GM21723 (cell line): ENCODE results near the gene ADAMTS9.

Source experiments
- ATAC-seq: cut with Tn5 transposase; IDR thresholded peaks from one replicate; pipeline ENCODE4 v1.9.1; 2021; ENCODE audit warnings: mild to moderate bottlenecking, moderate library complexity; ENCODE audit not compliant: unreplicated experiment

Gene ADAMTS9

DNA sequence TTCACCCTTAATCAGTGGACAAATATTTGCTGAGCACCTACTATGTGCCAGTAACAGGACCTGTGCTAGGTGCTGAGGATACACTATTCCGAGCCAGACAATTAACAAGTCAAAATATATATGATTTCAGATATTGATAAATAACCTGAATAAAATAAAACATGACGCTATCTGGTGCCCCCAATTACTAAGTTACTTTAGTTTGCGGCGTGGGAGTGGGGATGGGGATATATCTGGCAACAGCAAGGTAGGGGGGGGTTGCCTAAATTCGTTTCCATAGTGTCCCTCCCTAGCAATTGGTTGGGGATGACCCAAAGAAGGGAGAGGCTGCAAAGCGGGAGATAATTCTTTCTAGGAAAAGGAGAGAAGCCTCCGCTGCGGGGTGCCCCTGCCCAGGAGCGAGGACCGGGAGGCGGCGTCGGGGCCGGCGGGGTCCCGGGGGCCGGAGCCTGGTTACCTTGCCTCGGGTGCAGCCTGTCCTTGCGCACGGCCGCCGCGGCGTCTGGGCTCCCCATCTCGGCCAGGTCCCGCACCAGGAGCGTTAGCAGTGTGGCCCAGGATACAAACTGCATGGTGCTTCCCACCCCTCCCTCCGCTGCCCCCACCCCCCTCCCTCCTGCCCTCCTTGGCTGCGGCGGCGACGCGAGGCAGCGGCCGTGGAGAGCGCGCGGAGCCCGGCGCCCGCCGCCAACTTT is 567 bp downstream of the ADAMTS9 start:
- no peak for ATAC-seq

DNA sequence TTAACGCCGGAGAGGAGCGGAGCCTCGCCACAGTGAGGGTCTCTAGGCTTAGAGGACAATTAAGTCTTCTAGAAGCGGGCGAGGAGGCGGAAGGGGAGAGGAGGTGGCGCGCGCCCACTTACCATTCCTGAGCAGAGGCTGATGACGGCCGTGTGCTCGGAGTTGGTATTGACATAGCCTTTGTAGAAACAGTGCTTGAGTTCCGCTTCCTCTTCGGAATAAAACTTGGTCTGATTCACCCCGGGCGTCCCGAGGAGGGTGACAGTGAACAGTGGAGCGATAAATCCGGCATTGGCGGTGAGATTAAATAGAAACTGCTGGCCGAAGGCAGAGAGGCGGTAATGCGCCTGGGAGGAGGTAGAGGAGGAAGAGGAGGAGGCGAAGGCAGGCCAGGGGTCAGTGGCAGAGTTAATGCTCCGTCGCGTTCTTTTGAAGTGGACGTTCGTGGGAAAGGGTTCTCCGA is 1.3 kb downstream of the ADAMTS9 start:
- no peak for ATAC-seq

DNA sequence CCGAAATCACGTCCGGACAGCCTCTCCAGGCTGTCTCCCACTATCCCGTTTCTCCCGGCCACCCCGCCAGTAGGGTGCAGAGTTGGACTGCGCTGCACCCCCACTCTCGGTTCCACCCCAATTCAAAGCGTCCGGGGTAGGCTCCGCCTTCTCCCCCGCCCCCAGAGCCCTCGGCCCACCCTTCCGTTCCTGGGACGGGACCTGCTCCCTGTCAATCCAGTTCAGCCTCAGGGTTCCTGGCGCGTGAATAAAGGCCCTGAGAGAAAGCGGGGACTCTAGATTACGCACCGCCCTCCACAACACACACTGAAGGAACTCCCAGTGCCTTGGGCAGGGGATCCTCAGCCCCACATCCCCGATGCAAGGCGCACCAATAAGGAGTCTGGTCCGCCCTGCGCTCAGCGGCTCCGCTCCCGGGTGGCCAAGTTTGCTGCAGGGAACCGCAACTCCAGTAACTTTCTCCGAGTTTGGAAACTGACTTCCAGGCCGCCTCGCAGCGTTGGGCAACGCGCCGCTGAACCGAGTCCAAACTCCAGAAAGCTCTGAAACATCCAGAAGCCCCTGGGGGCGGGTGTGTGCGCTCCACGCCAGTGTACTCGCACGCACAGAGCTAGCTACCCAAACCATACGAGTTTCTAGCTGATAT is 1.9 kb downstream of the ADAMTS9 start:
- ATAC-seq = no peak

DNA sequence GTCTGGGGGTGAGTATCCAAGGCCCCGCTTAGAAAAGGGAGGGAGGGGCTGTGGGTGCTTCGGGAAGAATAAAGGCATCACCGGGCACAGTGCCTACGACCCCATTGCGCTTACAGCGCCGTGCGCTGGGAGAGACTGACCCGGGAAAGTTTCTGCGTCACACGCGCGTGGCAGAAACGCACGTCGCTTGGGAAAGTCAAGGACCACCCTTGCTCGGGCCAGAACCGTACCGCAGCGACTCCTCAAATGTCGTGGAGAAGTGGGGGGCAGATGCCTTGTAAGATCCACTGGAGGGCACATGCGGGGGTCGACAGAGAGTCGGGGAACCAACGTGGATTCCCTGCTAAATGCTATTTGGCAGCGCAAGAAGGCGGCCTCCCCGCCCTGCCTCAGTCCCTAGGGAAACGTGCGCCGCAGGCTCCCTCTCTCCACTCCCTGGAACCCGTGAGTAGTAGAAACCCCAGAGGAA is 2.4 kb downstream of the ADAMTS9 start:
- no peak for ATAC-seq

DNA sequence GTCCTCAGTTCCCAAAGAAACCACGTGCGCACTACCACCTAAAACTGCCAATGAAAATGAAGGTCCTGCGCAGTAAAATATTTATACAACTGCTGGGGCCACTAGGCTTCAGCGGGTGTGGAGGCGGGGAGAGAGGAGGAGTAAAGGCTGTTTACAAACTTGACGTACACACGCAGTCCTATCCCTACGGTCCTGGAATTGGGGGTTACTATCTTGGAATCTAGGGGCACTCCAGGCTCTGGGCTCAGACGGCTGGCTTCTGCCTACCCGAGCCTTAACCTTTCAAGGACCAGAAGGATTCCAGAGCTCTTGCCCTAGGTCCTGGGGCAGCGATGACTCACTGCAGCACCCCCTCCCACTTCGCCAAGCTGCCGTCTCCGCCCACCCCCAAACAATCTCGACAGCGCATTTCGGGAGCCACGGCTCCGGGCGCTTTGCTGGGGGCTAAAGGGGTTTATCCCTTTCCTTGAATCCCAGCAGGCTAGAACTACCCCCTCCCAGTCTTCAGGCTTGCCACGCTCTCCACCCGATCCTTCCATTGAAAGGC is 3.0 kb downstream of the ADAMTS9 start:
- no peak for ATAC-seq

DNA sequence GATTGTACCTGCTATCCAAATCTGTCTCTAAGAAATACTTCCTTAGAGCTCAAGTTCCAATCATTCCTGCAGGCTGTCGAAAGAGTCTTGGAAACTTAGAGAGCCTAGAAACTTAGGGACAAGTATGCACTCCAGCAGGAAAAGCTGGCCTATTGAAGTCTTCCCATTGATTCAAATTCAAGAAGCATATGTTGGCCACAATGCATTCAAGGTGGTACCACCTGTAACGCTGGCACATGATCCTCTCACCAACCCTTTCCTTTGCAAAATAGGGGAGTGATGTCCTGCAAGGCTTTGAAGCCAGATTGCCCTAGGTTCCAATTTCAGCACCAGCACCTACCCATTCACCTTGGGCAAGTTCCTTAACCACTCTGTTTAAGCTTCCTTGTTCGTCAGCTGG is 6.0 kb downstream of the ADAMTS9 start:
- ATAC-seq = no peak

DNA sequence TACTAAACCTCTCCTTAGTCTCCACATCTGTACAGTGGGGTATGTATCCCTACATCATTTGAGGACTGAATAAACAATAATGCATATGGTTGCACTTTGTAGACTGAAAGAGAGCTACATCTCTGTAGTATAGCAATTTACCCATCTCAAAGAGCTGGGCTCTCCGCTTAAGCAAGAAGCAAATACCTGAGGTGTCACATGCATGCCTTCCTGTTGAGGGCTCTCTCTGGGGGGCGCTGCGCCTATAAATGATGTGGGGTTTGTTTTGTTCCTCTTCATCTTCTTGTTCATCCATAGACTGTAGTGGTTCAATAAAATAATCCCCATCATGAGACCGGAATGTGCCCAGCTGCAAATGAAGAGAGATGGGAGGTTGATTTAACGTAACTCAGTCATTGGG is 6.8 kb downstream of the ADAMTS9 start:
- no peak for ATAC-seq

DNA sequence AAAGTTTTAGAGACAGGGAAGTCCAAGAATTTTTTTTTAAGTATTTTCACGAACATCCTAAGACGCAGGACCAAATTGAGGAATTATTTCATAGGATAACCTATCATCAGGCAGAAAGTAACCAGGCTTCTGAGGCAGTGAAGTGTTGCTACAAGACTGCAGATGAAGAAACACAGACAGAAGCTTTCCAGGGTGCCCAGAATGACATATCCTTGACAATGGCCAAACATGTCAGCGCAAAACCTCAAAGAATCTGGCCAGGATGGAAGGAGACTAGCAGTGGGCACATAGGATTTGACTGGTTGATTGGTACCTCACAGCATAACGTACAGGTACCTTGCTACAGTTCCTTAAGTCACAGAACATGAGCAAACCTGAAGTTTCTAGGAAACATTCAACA is 7.5 kb downstream of the ADAMTS9 start:
- no peak for ATAC-seq

DNA sequence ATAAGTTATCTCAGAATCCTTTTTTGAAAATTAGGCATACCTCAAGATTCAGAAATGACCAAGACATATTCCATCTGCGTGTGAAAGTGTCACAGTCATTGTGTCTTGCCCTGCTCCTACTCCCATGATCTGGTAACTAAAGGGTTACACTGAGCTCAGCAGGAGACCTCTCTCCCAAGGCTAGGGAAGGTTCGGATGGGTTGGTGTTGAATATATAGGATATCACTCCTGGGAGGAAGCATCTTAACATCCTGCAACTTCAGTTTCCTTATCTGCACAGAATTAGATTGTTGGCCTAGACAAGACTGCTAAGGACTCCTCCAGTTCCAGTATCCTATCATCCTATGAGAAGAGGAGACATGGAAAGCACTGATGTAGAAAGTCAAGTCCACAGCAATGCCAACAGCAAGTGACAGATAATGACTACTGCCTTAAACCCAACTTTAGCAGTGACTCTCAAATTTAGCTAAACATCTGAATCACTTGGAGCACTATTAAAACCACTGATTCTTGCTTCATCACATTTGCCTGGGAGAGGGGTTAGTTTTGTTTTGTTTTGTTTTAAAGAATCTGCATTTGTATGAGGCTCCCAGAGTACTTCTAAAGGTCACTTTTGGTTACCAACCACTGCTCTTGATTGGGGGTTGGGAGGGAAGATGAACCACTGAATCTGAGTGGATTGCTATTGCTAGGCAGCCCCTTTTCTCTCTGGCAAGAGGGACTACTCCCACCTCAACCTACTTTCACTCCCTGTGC is 9.7 kb downstream of the ADAMTS9 start:
- ATAC-seq = no peak

DNA sequence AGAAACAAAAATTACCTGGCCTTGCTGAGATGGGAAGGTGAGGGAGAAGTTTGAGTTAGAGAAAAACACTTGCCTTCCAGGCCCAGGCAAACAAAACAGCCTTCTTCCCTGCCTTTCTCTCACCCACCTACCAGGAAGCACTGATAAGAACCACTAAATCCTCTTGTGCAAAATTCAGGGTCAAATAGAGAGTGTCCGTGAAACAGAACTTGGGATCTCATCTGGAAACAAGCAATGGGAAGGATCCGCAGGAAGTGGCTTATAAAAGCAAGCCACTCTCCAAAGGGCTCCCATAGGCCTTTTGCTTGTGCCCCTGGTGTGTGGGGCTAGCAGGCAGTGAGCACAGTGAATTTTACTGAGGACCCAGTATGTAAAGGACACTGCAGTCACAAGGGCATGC is 11.0 kb downstream of the ADAMTS9 start:
- ATAC-seq = no peak

DNA sequence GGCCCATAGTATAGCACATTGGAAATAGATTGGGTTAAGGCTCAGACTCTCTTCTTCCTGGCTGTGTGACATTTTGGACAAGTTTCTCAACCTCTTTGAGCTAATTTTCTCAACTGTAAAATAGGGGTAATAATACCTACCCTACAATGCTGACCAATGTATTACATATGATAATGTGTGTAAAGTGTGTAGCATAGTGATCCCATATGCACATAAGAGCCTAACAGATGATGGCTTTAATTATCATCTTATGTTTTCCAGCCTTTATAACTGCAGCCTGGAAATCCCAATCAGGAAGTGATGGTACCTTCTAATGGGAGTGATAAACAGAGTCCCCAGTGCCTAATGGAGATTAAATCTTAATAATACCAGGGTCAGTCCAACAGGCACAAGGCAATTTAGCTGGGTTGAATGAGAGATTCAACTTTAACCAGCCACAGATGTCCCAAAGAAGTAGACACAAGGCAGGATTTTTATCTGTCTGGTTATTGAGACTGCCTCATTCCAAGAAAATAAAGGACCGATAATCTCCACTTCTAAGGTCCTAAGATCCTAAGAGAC is 12.0 kb downstream of the ADAMTS9 start:
- ATAC-seq = no peak

DNA sequence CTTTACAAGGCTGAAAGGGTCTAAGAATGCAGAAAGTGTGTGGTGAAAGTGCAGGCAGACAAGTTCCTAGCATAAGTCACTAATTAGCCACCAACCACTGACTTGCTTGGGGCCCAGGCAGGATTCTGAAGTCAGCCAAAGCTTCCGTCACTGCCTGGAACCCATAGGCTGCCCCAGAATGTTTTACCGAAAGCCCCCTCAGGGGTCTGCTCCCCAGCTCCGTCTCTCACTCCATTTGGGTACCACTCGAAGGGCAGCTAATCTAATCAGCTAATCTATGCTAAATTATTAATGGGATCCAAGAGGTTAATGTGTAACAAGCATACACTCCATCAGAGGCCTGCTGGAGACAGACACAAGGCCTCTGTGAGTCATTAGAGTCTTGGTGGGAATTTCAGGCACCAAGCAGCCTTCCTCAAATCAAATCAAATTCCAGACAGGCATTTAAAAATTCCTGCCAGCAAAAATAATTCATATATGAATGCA is 13.2 kb downstream of the ADAMTS9 start:
- ATAC-seq = no peak

DNA sequence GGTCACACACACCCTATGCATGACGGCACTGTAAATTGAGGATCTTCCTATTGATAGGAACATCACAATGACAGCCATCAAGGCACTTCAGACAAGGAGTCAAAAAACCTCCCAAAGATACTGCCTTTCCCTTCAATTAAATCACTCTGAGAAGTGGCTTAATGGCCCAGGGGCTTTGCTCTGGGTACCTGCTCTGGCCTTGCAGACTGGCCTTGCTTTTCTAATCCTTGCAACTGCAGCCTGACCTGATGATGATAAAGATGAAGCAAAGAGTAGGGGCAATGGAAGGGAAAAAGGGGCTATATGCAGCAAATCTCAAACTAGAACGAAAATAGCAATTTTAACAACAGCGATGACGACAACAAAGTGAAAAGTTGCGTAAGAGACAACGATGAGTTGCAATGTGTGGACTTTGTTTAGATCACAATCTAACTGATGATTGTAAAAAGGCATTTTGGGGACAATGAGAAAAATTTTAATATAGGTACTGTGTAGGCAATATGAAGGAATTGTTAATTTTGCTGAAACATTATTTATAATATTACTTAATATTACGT is 14.6 kb downstream of the ADAMTS9 start:
- ATAC-seq = no peak

DNA sequence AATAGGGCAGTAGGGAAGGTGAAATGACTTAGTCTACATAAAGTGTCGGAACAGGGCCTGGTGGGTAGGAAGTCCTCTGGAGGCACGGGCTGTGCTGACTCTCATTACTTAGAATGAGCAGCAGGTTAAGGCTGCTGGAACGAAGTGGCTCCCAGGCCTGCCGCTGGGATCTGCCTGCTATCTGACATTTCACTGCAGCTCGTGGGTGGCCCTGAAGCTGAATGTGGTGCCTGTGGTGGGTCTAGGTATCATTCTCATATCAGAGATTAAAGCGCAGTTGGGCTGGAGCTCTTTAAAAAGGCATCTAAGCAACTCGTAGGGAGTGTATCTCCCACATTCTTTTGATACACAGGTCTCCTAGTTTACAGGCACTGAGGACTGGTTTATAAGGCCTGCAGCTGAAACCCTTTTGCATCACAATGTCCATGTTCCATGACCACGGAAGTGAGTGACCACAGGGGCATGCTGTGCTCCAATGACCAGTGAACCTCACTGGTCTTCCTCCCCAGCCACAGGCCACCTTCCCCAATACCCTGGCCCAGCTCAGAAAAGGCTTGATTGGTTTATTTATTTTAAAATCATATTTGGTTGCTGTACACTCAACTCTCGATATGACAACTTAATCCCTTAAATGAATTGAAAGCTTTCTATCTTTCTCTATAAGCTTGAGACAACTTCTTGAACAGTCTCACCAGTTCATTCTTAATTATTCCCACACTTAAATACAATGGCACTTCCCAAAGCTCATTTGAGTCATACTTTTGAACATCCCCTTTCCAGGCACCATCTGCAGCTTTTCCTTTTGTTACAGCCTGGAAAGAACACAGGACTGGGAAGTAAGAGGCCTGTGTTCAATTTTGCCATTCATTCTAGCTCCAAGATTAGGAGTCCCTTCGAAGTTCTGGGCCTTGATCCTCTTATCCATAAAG is 19.0 kb downstream of the ADAMTS9 start:
- ATAC-seq = no peak

DNA sequence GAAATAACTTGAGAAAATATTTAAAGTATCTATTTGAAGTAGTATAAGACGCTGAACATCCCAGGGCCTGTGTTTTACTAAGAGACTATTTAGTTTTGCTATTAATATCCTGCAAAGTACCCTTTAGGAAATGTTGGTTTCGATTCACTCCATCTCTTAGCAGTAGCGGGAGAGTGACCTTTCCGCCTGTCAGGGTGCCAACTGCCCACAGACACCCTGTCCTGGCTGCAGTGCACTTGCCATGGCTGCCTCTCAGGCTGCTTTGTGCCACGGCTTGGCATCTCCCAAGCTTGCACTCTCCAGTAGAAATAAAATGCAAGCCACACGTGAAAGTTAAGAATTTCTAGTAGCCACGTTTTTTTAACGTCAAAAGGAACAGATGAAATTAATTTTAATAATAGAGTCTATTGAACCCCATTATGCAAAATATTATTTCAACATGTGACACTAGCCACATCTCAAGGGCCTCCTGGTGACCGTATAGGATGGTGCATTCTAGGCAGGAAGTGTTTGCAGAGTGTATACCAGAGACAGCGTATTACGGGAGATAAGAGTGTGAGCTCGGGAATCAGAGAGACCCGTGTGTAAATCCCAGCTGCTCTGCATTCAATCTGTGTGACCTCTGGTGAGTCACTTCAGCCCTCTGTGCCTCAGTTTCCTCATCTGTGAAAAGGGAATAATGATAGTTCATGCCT is 19.8 kb downstream of the ADAMTS9 start:
- no peak for ATAC-seq

DNA sequence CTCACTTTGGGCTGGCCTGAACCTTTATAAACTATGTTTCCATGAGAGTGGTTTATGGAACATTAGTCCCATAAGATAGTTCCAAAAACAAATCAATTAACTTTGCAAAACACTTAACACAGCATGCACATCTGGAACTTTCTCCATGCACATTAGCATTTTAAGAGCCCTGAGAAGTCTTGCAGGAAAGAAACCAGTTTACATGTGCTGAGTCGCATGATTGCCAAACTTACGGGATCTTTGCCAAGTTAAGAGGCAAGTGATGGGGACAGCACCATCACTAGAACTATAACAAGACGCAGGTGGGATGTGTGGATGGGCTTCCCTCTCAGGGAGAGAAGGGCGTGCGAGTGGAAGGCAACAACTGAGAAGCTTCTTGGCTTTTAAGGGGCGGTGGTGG is 20.7 kb downstream of the ADAMTS9 start:
- ATAC-seq = no peak

DNA sequence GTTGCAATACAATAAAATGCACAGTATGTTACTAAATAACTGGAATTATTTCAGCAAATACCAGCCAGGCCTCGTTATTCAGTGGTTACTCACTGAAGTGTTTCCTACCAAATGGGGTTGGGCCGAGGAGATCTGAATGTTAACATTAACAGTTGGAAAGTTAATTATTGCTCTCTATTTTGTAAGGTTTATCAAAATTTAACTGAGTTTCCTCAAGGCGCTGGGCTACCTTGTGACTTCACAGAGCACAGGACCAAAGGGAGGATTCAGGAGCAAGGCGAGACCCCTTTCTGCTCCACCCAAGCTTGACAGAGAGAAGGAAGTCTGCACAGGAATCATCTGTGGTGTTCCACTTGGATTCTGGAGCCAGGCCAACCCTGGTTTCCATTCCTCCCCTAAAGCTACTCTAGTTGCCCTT is 21.6 kb downstream of the ADAMTS9 start:
- ATAC-seq = no peak

DNA sequence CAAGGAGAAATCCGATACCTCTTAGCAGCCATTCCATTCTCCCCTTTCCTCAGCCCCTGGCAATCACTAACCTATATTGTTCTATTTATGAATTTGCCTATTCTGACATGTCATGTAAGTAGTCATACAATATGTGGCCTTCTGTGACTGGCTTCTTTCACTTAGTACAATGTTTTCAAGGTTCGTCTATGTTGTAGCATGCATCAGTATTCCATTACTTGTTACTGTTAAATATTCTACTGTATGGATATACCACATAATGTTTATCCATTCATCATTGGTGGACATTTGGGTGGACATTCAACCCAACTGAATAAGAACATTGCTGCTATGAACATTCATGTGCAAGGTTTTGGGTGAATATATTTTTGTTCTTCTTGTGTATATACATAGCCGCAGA is 23.4 kb downstream of the ADAMTS9 start:
- no peak for ATAC-seq

DNA sequence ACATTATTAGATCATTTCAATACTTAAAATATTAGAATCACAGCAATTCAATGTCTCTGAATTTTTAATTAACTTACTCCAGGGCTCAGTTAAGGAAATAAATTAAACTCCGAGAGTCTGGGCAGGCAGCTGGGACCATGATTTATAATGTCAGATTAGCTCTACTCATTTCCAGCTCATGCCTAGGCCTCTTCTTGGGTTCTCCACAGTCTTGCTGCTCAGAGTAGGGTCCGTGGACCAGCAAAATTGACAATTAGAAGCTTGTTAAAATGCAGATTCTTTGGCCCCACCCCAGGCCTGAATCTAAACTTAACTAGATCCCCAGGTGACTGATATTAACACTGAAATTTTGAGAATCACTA is 28.2 kb downstream of the ADAMTS9 start:
- no peak for ATAC-seq
